Stimulated activated CD4-positive, alpha-beta T cell treated with anti-CD3 and anti-CD28 coated beads, Interleukin-1b, Interleukin-23, amount 100 ng/mL, for 48 hours (primary cell): ENCODE data around the gene MRPL22.
A peak's percentile ranks its signal among the peaks of the same experiment; 100 is the strongest.
"Not testable (repeated sequence)": the region's sequence is repeated elsewhere in the genome, so short reads cannot be mapped to it uniquely, and the experiment has no call there.

Source experiments
- DNase-seq: peaks from one replicate; pipeline ENCODE4 v3.0.0-alpha.2; 2020

MRPL22 gene

GRCh38 chr5:154999865-155000264 lies 59.0 kb downstream of the MRPL22 start:
- DNase-seq = no peak

GRCh38 chr5:155001523-155001922 lies 60.6 kb downstream of the MRPL22 start:
- DNase-seq = no peak

GRCh38 chr5:155002722-155003121 lies 61.8 kb downstream of the MRPL22 start:
- not testable (repeated sequence) for DNase-seq

GRCh38 chr5:155004138-155004744 lies 63.4 kb downstream of the MRPL22 start:
- peak; percentile 21 for DNase-seq

GRCh38 chr5:155006265-155006664 lies 65.4 kb downstream of the MRPL22 start:
- not testable (repeated sequence) for DNase-seq

GRCh38 chr5:155008669-155009068 lies 67.8 kb downstream of the MRPL22 start:
- DNase-seq = no peak

- DNase-seq = no peak
Measured at GRCh38 chr5:155010881-155011280, 70.0 kb downstream of the MRPL22 start.

GRCh38 chr5:155013526-155013925 lies 72.7 kb downstream of the MRPL22 start, which contains the start of gene KIF4B:
TSS of gene KIF4B (plus strand) at chr5:155013755. CDS start at chr5:155013860, 105 bp downstream.
- DNase-seq = no peak

- no peak for DNase-seq
Measured at GRCh38 chr5:155015239-155015638, 74.4 kb downstream of the MRPL22 start.

- no peak for DNase-seq
Measured at GRCh38 chr5:155017610-155018009, 76.7 kb downstream of the MRPL22 start.
